ENCODE results near the gene FANCC. TPM values are rescaled to one million over a fixed set of nuclear protein-coding genes. Genes with fewer than 3 reads are reported as not detected.
"Not testable (repeated sequence)": the region's sequence is repeated elsewhere in the genome, so short reads cannot be mapped to it uniquely, and the experiment has no call there.

The FANCC gene
- total and polyA plus RNA-seq, 2 of the 8 experiments (the other 6 are each of a cell fraction or from before 2014, with no cell fraction given), result 7.8 to 15.2 TPM

DNA sequence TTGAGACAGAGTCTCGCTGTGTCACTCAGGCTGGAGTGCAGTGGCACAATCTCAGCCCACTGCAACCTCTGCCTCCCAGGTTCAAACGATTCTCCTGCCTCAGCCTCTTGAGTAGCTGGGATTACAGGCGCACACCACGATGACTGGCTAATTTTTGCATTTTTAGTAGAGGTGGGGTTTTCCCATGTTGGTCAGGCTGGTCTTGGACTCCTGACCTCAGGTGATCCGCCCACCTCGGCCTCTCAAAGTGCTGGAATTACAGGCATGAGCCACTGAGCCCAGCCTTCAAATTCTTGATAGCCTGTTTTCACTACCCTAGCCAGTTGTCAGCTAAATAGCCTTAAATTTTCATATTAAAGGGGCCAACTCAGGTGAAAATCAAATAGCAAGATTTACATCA is 11.6 kb upstream of the FANCC start:
- H4K91ac ChIP-seq (replicated peaks; ENCODE audit: insufficient read length, low read length); H3K14ac ChIP-seq (ENCODE audit: insufficient read length); H3K4ac ChIP-seq (replicated peaks; ENCODE audit: insufficient read length, low read depth, low read length); H3K4me2 ChIP-seq (ENCODE audit: insufficient read depth in 1 of 2, low read depth in 2 of 2, low read length in 2 of 2); H3K27ac ChIP-seq (ENCODE audit: low read depth, low read length); H3K36me3 ChIP-seq (ENCODE audit: control insufficient read depth in 2 of 4, insufficient read depth in 4 of 4, low read length in 3 of 4); H3K9ac ChIP-seq (replicated peaks in 1 of 4; ENCODE audit: extremely low read depth in 1 of 4, low read depth in 3 of 4, low read length in 3 of 4); H2BK5ac ChIP-seq (ENCODE audit: low read depth, low read length); DNase-seq (ENCODE audit: low read depth in 1 of 2, low spot score in 2 of 2); H3K27me3 ChIP-seq (replicated peaks in 1 of 4; ENCODE audit: control insufficient read depth in 3 of 4, extremely low read depth in 1 of 4, insufficient read depth in 3 of 4, low read length in 3 of 4); H2AFZ ChIP-seq (ENCODE audit: low read length); H2BK15ac ChIP-seq (ENCODE audit: low read length); H3K79me2 ChIP-seq (ENCODE audit: control insufficient read depth in 1 of 2, insufficient read depth in 2 of 2, low read length in 2 of 2); H3K23me2 ChIP-seq (ENCODE audit: low read depth, low read length); H3K79me1 ChIP-seq (ENCODE audit: low read depth, low read length); H3K23ac ChIP-seq (ENCODE audit: insufficient read length); H3K4me3 ChIP-seq (ENCODE audit: extremely low read depth in 1 of 4, insufficient read depth in 2 of 4, low read depth in 3 of 4, low read length in 4 of 4); H3K56ac ChIP-seq (replicated peaks; ENCODE audit: insufficient read length, low read depth, low read length); H4K8ac ChIP-seq (ENCODE audit: extremely low read depth, insufficient read depth, low read length); H2BK120ac ChIP-seq (replicated peaks; ENCODE audit: low read depth, low read length); H3K18ac ChIP-seq (ENCODE audit: extremely low read depth, low read length); FAIRE-seq; H4K5ac ChIP-seq (ENCODE audit: insufficient read length, low read depth, low read length); H2BK20ac ChIP-seq (ENCODE audit: low read length); H2AK5ac ChIP-seq (ENCODE audit: low read depth, low read length); H4K20me1 ChIP-seq (replicated peaks in 1 of 2; ENCODE audit: control insufficient read depth in 1 of 2, insufficient read depth in 2 of 2, low read length in 2 of 2); H3K4me1 ChIP-seq (replicated peaks in 1 of 4; ENCODE audit: control insufficient read depth in 3 of 4, insufficient read depth in 4 of 4, low read length in 3 of 4); H2BK12ac ChIP-seq (ENCODE audit: low read depth, low read length): not testable (repeated sequence)
- 90% methylated on average over 5 of the region's 6 CpGs; no CpG with 5 or more reads in 1 of the 2 experiments for WGBS, 2 experiments (ENCODE audit: extremely low coverage in 1 of 2, insufficient coverage in 1 of 2, insufficient read length in 1 of 2, insufficient replicate concordance in 2 of 2, low coverage in 1 of 2, low lambda C conversion rate in 2 of 2, missing lambda C conversion rate in 1 of 2)
- ChIA-PET CTCF (ENCODE audit: partially characterized antibody) (interaction anchor here (0.8 to 1.1 kb wide), 2 partner anchors 9 to 167 kb away, joined by 4 read pairs; no protein-coding TSS in a partner anchor), POLR2A (ENCODE audit: partially characterized antibody) (interaction anchor here (0.6 kb wide), 1 partner anchor 25 kb away, joined by 3 read pairs; no protein-coding TSS in a partner anchor)
- peaks cover 24 to 31% of the 10 kb centered on the region in 2 experiments for H3K9me3 ChIP-seq (ENCODE audit: insufficient read depth in 2 of 2, low read depth in 1 of 2, low read length in 1 of 2)
